ENCODE results near the gene PLA2G2E.
"Not testable (repeated sequence)": the region's sequence is repeated elsewhere in the genome, so short reads cannot be mapped to it uniquely, and the experiment has no call there.

The PLA2G2E gene

GRCh38 chr1:19923137-19923952, at the start of gene PLA2G2E:
TSS of gene PLA2G2E (minus strand) at chr1:19923617. CDS start at chr1:19923559, 58 bp downstream.
- DNase-seq, result no peak

- DNase-seq, result no peak
Measured at GRCh38 chr1:19971664-19972063, 48.2 kb upstream of the PLA2G2E start.

- DNase-seq, result no peak
Measured at GRCh38 chr1:19969898-19970660, 46.7 kb upstream of the PLA2G2E start.

- no peak for DNase-seq
Measured at GRCh38 chr1:19967808-19968207, 44.4 kb upstream of the PLA2G2E start.

GRCh38 chr1:19964542-19964941, 41.1 kb upstream of the PLA2G2E start:
- DNase-seq, result no peak

- no peak for DNase-seq
Measured at GRCh38 chr1:19963636-19964035, 40.2 kb upstream of the PLA2G2E start.

GRCh38 chr1:19960591-19960990, 37.2 kb upstream of the PLA2G2E start:
- DNase-seq, result no peak

GRCh38 chr1:19957779-19958178, 34.4 kb upstream of the PLA2G2E start:
- DNase-seq, result no peak

- DNase-seq, result no peak
Measured at GRCh38 chr1:19955534-19956170, 32.2 kb upstream of the PLA2G2E start.

GRCh38 chr1:19954059-19954458, 30.6 kb upstream of the PLA2G2E start:
- no peak for DNase-seq

GRCh38 chr1:19949016-19949415, 25.6 kb upstream of the PLA2G2E start:
- no peak for DNase-seq

- DNase-seq, result no peak
Measured at GRCh38 chr1:19946971-19947370, 23.6 kb upstream of the PLA2G2E start.

GRCh38 chr1:19946331-19946751, 22.9 kb upstream of the PLA2G2E start:
- no peak for DNase-seq

- no peak for DNase-seq
Measured at GRCh38 chr1:19945914-19946313, 22.5 kb upstream of the PLA2G2E start.

- DNase-seq, result no peak
Measured at GRCh38 chr1:19942657-19943056, 19.2 kb upstream of the PLA2G2E start.

- no peak for DNase-seq
Measured at GRCh38 chr1:19942088-19942487, 18.7 kb upstream of the PLA2G2E start.

- no peak for DNase-seq
Measured at GRCh38 chr1:19941206-19941568, 17.8 kb upstream of the PLA2G2E start.

GRCh38 chr1:19940486-19941205, 17.2 kb upstream of the PLA2G2E start:
- DNase-seq, result no peak

GRCh38 chr1:19938472-19938871, 15.1 kb upstream of the PLA2G2E start:
- DNase-seq, result no peak

- DNase-seq, result no peak
Measured at GRCh38 chr1:19936061-19936750, 12.8 kb upstream of the PLA2G2E start.

GRCh38 chr1:19934336-19934735, 10.9 kb upstream of the PLA2G2E start:
- no peak for DNase-seq

GRCh38 chr1:19932866-19933265, 9.4 kb upstream of the PLA2G2E start:
- DNase-seq, result no peak

GRCh38 chr1:19927130-19927421, 3.7 kb upstream of the PLA2G2E start:
- not testable (repeated sequence) for DNase-seq
